NB4 (cell line): ENCODE measurements around the gene INTS15.
"Not testable (repeated sequence)": the region's sequence is repeated elsewhere in the genome, so short reads cannot be mapped to it uniquely, and the experiment has no call there.

ENCODE experiments used
- DNase-seq: peaks from one replicate; pipeline ENCODE4 v3.0.0; 2010; ENCODE audit warnings: low read depth
- H3K4me3 ChIP-seq: one replicate; pipeline ENCODE4 v1.5.1; 2011; ENCODE audit warnings: mild to moderate bottlenecking, low read depth, low read length, moderate library complexity
- MYC ChIP-seq: IDR thresholded peaks from 2 replicates; pipeline ENCODE4 v1.6.1; 2011; ENCODE audit warnings: low read depth, low read length
- POLR2A ChIP-seq: IDR thresholded peaks from 2 replicates; pipeline ENCODE4 v1.6.1; 2011; ENCODE audit warnings: mild to moderate bottlenecking; ENCODE audit not compliant: insufficient read length; ENCODE audit errors: extremely low read depth
- TF ChIP-seq, protein P1 (sequence below): IDR thresholded peaks from 2 replicates; pipeline ENCODE4 v1.6.1; 2011; ENCODE audit warnings: low read depth, low read length
- TF ChIP-seq, protein P2 (sequence below): IDR thresholded peaks from one replicate; pipeline ENCODE4 v1.5.1; 2012; ENCODE audit warnings: low read depth, low read length

Gene INTS15

DNA sequence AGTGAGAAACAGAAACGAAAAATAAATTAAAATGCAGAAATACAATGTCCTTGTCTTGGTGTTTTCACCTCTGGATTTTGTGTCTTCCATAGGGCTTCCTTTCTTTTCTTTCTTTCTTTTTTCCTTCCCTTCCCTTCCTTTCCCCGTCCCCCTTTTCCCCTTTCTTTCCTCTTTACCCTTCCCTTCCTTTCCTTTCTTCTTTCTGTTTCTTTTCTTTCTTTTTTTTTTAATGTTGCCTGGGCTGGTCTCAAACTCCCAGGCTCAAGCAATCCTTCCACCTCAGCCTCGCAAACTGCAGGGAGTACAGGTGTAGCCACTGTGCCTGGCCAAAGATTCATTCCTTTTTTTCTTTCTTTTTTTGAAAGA lies 34.4 kb downstream of the INTS15 start:
- H3K4me3 ChIP-seq: no peak overlapping the region
- TF ChIP-seq, protein P1, sequence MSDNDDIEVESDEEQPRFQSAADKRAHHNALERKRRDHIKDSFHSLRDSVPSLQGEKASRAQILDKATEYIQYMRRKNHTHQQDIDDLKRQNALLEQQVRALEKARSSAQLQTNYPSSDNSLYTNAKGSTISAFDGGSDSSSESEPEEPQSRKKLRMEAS: no peak
- TF ChIP-seq, protein P2, sequence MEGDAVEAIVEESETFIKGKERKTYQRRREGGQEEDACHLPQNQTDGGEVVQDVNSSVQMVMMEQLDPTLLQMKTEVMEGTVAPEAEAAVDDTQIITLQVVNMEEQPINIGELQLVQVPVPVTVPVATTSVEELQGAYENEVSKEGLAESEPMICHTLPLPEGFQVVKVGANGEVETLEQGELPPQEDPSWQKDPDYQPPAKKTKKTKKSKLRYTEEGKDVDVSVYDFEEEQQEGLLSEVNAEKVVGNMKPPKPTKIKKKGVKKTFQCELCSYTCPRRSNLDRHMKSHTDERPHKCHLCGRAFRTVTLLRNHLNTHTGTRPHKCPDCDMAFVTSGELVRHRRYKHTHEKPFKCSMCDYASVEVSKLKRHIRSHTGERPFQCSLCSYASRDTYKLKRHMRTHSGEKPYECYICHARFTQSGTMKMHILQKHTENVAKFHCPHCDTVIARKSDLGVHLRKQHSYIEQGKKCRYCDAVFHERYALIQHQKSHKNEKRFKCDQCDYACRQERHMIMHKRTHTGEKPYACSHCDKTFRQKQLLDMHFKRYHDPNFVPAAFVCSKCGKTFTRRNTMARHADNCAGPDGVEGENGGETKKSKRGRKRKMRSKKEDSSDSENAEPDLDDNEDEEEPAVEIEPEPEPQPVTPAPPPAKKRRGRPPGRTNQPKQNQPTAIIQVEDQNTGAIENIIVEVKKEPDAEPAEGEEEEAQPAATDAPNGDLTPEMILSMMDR: no peak
- TF ChIP-seq POLR2A (no peak), MYC (no peak)
- no peak for DNase-seq

DNA sequence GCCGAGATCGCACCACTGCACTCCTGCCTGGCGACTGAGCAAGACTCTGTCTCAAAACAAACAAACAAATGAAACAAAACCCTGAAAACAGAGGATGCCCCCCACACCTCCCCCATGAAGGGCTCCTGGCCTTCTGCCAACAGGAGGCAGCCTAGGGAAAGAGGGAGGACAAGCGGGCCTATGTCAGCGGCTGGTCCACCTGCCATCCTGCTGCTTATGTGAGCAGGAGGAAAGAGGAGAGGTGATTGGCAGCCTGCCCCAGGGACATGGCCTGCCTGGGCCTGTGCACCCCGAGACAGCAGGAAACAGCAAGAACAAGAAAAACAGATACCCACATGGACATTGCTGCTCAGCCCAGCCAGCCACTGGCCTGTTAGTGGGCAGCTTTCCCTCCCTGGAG lies 38.2 kb downstream of the INTS15 start:
- TF ChIP-seq MYC (no peak), POLR2A (no peak)
- TF ChIP-seq, protein P2: no peak
- TF ChIP-seq, protein P1: no peak
- no peak overlapping the region for H3K4me3 ChIP-seq
- no peak for DNase-seq

DNA sequence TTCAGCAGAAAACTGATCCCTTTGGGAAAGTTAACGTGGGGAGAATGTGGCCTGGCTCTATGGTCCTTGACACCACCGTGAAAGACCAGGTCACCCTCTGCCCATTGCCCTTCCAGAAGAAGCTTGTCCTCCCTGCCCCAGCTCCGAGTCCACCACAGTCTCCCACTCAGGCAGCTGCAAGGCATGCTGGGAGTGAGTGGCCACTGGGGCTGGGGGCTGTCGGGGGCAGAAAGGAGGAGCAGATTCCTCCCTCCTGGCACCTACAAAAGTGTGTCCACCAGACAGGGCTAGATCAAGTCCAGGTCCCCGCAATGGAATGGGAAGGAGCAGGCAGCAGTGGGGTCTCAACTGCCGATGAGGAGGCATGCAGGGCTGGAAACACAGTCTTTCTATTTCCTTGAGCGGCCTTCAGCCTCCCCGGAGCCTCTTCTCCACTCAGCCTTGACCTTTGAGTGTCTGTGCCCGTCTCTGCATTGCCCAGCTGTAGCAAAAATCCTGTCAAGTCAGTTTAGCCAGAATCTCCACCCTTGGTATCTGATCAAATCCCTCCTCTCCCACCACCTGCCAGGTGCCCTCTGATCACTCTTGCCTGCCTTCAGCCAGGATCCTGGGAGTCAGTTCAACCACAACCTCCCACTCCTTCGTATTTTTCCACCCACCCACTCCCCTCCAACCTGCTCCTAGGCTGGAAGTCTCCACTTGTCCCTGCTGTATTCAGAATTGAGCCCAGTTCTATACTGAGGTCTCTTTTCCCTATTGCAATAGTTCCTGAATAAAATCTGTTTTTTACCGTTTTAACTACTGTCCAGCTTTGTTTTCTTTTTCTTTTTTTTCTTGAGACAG lies 40.4 kb downstream of the INTS15 start:
- no peak for DNase-seq
- TF ChIP-seq, protein P1: no peak
- TF ChIP-seq POLR2A (no peak), MYC (no peak)
- TF ChIP-seq, protein P2: no peak

DNA sequence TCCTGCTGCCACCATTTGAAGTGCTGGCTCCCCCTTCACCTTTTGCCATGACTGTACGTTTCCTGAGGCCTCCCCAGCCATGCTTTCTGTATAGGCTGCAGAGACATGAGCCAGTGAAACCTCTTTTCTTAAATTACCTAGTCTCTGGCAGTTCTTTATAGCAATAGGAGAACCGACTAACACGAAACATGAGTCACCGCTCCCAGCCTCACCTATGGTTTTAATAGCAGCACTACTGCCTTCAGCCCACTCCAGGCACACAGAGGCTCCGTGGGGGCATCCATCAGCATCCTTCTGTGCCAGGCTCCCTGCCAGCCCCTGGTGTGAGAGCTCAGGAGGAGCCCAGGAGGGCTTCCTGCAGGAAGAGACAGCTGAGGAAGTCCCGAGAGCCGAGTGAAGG lies 41.8 kb downstream of the INTS15 start:
- no peak for TF ChIP-seq MYC
- TF ChIP-seq, protein P2: no peak
- TF ChIP-seq, protein P1: no peak
- no peak for TF ChIP-seq POLR2A
- H3K4me3 ChIP-seq: no peak overlapping the region
- no peak for DNase-seq

More for the DNA sequence above, 40.4 kb downstream of the INTS15 start:
- no peak overlapping the region for H3K4me3 ChIP-seq

DNA sequence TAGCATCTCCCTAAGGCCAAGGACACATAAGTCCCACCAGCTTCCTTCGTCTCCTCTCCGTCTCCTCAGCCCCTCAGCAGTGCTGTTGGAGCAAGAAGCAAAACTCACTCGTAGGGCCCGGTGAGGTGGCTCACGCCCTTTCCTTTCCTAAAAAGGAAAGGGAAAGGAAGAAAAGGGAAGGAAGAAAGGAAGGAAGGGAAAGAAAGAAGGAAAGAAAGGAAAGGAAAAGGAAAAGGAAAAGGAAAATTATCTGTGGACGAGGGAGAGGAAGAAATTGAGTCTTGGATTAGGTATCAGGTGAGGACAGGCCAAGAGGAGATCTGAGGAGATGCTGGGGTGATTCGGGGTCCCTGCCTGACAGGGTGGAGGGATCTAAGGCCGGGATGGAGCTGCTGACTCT lies 44.2 kb downstream of the INTS15 start:
- TF ChIP-seq, protein P2: no peak
- TF ChIP-seq POLR2A (no peak), MYC (no peak)
- TF ChIP-seq, protein P1: no peak
- no peak overlapping the region for H3K4me3 ChIP-seq
- DNase-seq: no peak

DNA sequence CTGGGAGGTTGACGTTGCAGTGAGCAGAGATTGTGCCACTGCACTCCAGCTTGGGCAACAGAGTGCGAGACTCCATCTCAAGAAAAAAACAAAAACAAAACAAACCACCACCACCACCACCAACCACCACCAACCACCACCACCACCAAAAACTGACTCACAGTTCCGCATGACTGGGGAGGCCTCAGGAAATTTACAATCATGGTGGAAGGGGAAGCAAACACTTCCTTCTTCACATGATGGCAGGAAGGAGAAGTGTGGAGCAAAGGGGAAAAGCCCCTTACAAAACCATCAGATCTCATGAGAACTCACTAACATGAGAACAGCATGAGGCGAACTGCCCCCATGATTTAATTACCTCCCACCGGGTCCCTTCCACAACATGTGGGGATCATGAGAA lies 45.1 kb downstream of the INTS15 start:
- DNase-seq: peak; percentile 74
- H3K4me3 ChIP-seq: not testable (repeated sequence)
